Hematopoietic multipotent progenitor cell (in vitro differentiated cells): ENCODE results near the gene EPHA6. TPM values are rescaled to one million over a fixed set of nuclear protein-coding genes. Genes with fewer than 3 reads are reported as not detected.
"Not testable (repeated sequence)": the region's sequence is repeated elsewhere in the genome, so short reads cannot be mapped to it uniquely, and the experiment has no call there.

Source experiments
- DNase-seq, 3 donors: peaks; one replicate each; pipeline ENCODE4 v3.0.0-alpha.2; 2011 to 2015; ENCODE audit warnings: low read depth in 2 of 3, low spot score in 2 of 3
- total RNA-seq: library from RNA; depleted of rRNA; stranded (reverse); fragments of >200 nt; gene quantifications from one replicate; pipeline ENCODE4 v1.2.3, GENCODE V29; 2012

EPHA6 gene
- total RNA-seq, 1 donor: not detected

- DNase-seq: no peak
These were observed 196.7 kb downstream of the EPHA6 start for GRCh38 chr3:97010881-97011657.

GRCh38 chr3:97021778-97022177 lies 207.4 kb downstream of the EPHA6 start:
- DNase-seq: no peak

- not testable (repeated sequence) for DNase-seq
These were observed 211.2 kb downstream of the EPHA6 start for GRCh38 chr3:97025612-97026011.

GRCh38 chr3:97029972-97030371 lies 215.6 kb downstream of the EPHA6 start:
- no peak for DNase-seq

GRCh38 chr3:97037294-97037943 lies 223.0 kb downstream of the EPHA6 start:
- DNase-seq: no peak

- DNase-seq: no peak
These were observed 229.0 kb downstream of the EPHA6 start for GRCh38 chr3:97043411-97043810.

GRCh38 chr3:97057365-97057764 lies 243.0 kb downstream of the EPHA6 start:
- DNase-seq: no peak

- no peak for DNase-seq
These were observed 244.8 kb downstream of the EPHA6 start for GRCh38 chr3:97059168-97059567.

GRCh38 chr3:97066531-97066930 lies 252.1 kb downstream of the EPHA6 start:
- DNase-seq: no peak

GRCh38 chr3:97070302-97070701 lies 255.9 kb downstream of the EPHA6 start:
- no peak for DNase-seq

- no peak for DNase-seq
These were observed 260.2 kb downstream of the EPHA6 start for GRCh38 chr3:97074546-97074945.

GRCh38 chr3:97076673-97077072 lies 262.3 kb downstream of the EPHA6 start:
- no peak for DNase-seq

GRCh38 chr3:97089621-97090020 lies 275.2 kb downstream of the EPHA6 start:
- DNase-seq: no peak

GRCh38 chr3:97102641-97103040 lies 288.2 kb downstream of the EPHA6 start:
- DNase-seq: no peak

- DNase-seq: no peak
These were observed 291.7 kb downstream of the EPHA6 start for GRCh38 chr3:97105989-97106651.

GRCh38 chr3:97106652-97106989 lies 292.2 kb downstream of the EPHA6 start:
- DNase-seq: no peak

- DNase-seq: no peak
These were observed 293.7 kb downstream of the EPHA6 start for GRCh38 chr3:97108136-97108535.

GRCh38 chr3:97111244-97111643 lies 296.9 kb downstream of the EPHA6 start:
- DNase-seq: no peak

GRCh38 chr3:97121386-97121785 lies 307.0 kb downstream of the EPHA6 start:
- DNase-seq: no peak

- DNase-seq: no peak
These were observed 311.6 kb downstream of the EPHA6 start for GRCh38 chr3:97125902-97126499.

- no peak for DNase-seq
These were observed 317.1 kb downstream of the EPHA6 start for GRCh38 chr3:97131476-97131875.
